Vagina (tissue), 2 donors: ENCODE measurements around the gene REXO4. TPM values are rescaled to one million over a fixed set of nuclear protein-coding genes. Genes with fewer than 3 reads are reported as not detected.

Source experiments
- DNase-seq, 2 donors: peaks; one replicate each; pipeline ENCODE4 v3.0.0-alpha.2; 2017; ENCODE audit errors: extremely low spot score in 2 of 2
- H3K27ac ChIP-seq: fragments of 200-600 bp; sonication (generic); one replicate; pipeline ENCODE4 v1.5.1; 2019
- H3K27me3 ChIP-seq: fragments of 200-600 bp; sonication (generic); one replicate; pipeline ENCODE4 v1.5.1; 2019
- H3K36me3 ChIP-seq, 2 donors: fragments of 200-600 bp; sonication (generic); one replicate each; pipeline ENCODE4 v1.5.1; 2017 to 2019
- H3K4me1 ChIP-seq: fragments of 200-600 bp; sonication (generic); one replicate; pipeline ENCODE4 v1.5.1; 2019
- H3K4me3 ChIP-seq, 2 donors: fragments of 200-600 bp; sonication (generic); 1 replicate in 1 of 2; 2 replicates in 1 of 2; pipeline ENCODE4 v1.5.1; 2016 to 2019
- H3K9me3 ChIP-seq: fragments of 200-600 bp; sonication (generic); one replicate; pipeline ENCODE4 v1.5.1; 2019
- POLR2A ChIP-seq, 2 donors: fragments of 450-650 bp; IDR thresholded peaks; one replicate each; pipeline ENCODE4 v1.6.1; 2017; ENCODE audit warnings: antibody characterized with exemption in 2 of 2, mild to moderate bottlenecking in 2 of 2, moderate library complexity in 2 of 2
- POLR2AphosphoS5 ChIP-seq, 2 donors: sonication (generic); formaldehyde crosslinking; IDR thresholded peaks; one replicate each; pipeline ENCODE4 v1.9.0; 2017; ENCODE audit warnings: antibody characterized with exemption in 2 of 2, mild to moderate bottlenecking in 2 of 2, low read depth in 1 of 2; ENCODE audit not compliant: insufficient read depth in 1 of 2
- intact Hi-C: fragments of 100-400 bp; cut with DNase I; formaldehyde crosslinking; loops from one replicate; pipeline ENCODE4 v1.15.1; 2023
- total RNA-seq: library from RNA; depleted of rRNA; stranded (reverse); fragments of >200 nt; gene quantifications from one replicate; pipeline ENCODE4 v1.2.3, GENCODE V29; 2016
- TF ChIP-seq, protein P1 (sequence below), 3 experiments: fragments of 450-650 bp in 2 of 3; fragments of 200-600 bp in 1 of 3; sonication (generic) in 1 of 3; IDR thresholded peaks; one replicate each; pipeline ENCODE4 v1.5.1; 2017 to 2019; ENCODE audit warnings: antibody characterized with exemption in 3 of 3, mild to moderate bottlenecking in 2 of 3, moderate library complexity in 2 of 3

Gene REXO4
- total RNA-seq, 1 donor from 2014 or later, result 17.2 TPM

DNA sequence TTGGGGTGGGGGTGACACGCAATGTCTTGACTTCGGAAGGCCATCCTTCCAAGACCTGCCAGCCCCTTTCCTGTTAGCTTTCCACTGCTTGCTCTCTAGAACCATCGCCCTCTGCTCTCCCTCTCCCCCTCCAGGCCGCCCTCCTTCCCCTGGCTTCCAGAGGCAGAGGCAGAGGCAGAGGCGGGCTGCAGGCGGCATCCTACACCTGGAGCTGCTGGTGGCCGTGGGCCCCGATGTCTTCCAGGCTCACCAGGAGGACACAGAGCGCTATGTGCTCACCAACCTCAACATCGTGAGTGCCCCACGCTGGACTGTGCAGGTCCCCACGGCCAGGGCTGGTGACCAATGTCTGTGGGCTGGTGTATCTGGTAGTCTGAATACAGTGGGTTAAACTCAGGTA lies 6.4 kb upstream of the REXO4 start:
- TF ChIP-seq, protein P1, sequence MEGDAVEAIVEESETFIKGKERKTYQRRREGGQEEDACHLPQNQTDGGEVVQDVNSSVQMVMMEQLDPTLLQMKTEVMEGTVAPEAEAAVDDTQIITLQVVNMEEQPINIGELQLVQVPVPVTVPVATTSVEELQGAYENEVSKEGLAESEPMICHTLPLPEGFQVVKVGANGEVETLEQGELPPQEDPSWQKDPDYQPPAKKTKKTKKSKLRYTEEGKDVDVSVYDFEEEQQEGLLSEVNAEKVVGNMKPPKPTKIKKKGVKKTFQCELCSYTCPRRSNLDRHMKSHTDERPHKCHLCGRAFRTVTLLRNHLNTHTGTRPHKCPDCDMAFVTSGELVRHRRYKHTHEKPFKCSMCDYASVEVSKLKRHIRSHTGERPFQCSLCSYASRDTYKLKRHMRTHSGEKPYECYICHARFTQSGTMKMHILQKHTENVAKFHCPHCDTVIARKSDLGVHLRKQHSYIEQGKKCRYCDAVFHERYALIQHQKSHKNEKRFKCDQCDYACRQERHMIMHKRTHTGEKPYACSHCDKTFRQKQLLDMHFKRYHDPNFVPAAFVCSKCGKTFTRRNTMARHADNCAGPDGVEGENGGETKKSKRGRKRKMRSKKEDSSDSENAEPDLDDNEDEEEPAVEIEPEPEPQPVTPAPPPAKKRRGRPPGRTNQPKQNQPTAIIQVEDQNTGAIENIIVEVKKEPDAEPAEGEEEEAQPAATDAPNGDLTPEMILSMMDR (IDR thresholded peaks at IDR 0.05), result no peak
- TF ChIP-seq POLR2A (IDR thresholded peaks at IDR 0.05) (no peak), POLR2AphosphoS5 (IDR thresholded peaks at IDR 0.05; ENCODE audit: insufficient read depth in 1 of 2, low read depth in 1 of 2) (no peak)
- DNase-seq, result no peak
- peaks cover 5% of the 10 kb centered on the region for H3K4me1 ChIP-seq
- H3K9me3 ChIP-seq, result no peaks in the 10 kb centered on the region
- intact Hi-C loops, result no loop called here
- no peak overlapping the region for H3K27ac ChIP-seq
- no peaks in the 10 kb centered on the region for H3K27me3 ChIP-seq
- H3K4me3 ChIP-seq, result no peak overlapping the region
- no peaks in the 10 kb centered on the region for H3K36me3 ChIP-seq

DNA sequence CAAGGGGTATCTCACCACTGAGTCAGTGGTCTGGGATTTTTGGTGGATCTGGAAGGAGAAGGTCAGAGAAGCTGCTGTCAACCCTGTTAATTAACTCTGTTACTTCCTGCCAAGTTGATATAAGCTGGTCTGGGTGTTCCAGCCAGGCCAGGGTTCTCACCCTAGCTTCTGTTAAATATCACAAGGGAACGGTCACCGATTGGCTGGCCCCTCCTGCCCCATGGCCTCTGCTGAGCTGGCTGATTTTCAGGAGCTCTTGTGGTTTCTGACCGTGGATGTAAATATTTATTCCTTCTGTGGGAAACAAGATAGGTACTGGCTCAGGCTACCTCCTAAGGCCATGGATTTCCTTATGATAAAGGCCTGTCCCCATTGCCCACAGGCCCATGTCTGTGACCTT lies 5.4 kb upstream of the REXO4 start:
- H3K36me3 ChIP-seq, result no peaks in the 10 kb centered on the region
- no peak overlapping the region for H3K27ac ChIP-seq
- H3K4me1 ChIP-seq, result peaks cover 10% of the 10 kb centered on the region
- no peak for TF ChIP-seq POLR2AphosphoS5 (IDR thresholded peaks at IDR 0.05; ENCODE audit: insufficient read depth in 1 of 2, low read depth in 1 of 2)
- TF ChIP-seq, protein P1 (IDR thresholded peaks at IDR 0.05), result no peak
- TF ChIP-seq POLR2A (IDR thresholded peaks at IDR 0.05), result no peak
- DNase-seq, result no peak
- no peaks in the 10 kb centered on the region for H3K9me3 ChIP-seq
- intact Hi-C loops, result no loop called here
- H3K27me3 ChIP-seq, result no peaks in the 10 kb centered on the region
- H3K4me3 ChIP-seq, result no peak overlapping the region

DNA sequence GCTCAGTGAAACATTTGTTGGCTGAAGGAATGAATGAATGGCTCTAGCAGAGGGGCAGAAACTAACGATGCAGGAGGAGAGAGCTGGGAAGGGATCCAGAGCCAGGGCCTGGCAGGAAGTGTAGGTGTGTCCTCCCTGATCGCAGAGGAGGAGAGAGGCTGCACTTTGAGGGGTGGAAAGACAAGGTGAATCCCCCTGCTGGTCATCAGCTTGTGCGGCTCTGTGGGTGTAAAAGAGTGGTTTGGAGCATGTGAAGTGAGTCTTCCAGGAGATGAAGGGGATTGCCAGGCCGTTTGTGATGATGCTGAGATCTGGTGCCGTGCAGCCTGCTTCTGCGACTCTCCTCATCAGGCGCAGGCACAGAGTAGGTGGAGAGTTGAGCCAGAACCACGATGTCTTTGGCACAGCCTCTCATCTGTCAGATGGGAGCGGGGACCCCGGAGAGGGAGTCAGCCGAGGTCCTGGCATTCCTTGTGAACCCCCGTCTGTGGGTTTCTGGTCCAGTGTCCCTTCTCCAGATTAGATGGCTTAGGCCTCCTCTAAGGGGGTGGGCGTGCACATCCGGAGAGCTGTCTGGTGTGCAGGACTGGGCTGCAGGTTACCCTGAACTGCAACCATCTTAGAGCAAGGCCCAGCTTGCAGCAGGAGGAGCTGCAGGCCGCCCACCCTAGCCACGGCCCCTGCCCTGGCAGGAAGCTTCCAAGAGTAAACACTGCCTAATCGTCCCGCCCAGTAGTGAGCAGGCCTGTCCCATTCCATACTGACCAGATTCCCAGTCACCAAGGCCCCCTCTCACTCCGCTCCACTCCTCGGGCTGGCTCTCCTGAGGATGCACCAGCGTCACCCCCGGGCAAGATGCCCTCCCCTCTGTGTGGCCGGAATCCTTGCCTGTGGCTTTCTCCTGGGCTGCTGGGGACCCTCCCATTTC lies 4.1 kb upstream of the REXO4 start, which contains the start of gene ADAMTS13:
ADAMTS13 (plus strand) TSS at position 753 of the 928 bp plus-strand sequence; CDS start at position 830, 77 bp downstream.
- no peaks in the 10 kb centered on the region for H3K9me3 ChIP-seq
- intact Hi-C loops, result no loop called here
- TF ChIP-seq POLR2A (IDR thresholded peaks at IDR 0.05), result no peak
- TF ChIP-seq POLR2AphosphoS5 (IDR thresholded peaks at IDR 0.05; ENCODE audit: insufficient read depth in 1 of 2, low read depth in 1 of 2), result no peak
- no peaks in the 10 kb centered on the region for H3K36me3 ChIP-seq
- no peak within 1 kb of the TSS for H3K4me3 ChIP-seq
- DNase-seq, result no peak
- no peaks in the 10 kb centered on the region for H3K27me3 ChIP-seq
- H3K4me1 ChIP-seq, result peaks cover 19% of the 10 kb centered on the region
- no peak within 1 kb of the TSS for H3K27ac ChIP-seq

DNA sequence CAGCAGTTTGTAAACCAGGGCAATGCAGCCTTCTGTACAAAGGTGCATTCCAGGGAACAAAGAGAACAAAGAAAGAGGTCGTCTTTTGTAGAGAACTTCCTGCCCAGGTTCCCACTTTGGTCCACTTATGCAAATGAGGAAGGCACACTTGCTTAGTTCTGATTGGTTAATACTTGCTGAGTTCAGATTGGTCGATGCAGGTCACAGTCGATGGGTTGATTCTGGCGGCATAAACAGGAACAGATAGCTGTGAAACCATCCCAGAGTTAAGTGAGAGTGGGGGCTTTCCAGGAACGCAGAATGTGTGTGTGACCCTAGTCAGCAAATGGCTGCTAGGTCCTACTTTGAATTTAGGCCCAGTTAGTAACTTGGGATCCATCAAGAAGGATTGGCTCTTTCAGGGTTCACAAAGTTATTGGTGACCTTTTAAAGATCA lies 2.6 kb upstream of the REXO4 start:
- TF ChIP-seq POLR2A (IDR thresholded peaks at IDR 0.05), result no peak
- no peak for TF ChIP-seq POLR2AphosphoS5 (IDR thresholded peaks at IDR 0.05; ENCODE audit: insufficient read depth in 1 of 2, low read depth in 1 of 2)
- TF ChIP-seq, protein P1 (IDR thresholded peaks at IDR 0.05), result no peak
- DNase-seq, result no peak
- H3K4me1 ChIP-seq, result peaks cover 33% of the 10 kb centered on the region
- intact Hi-C loops, result no loop called here
- H3K27me3 ChIP-seq, result no peaks in the 10 kb centered on the region
- H3K36me3 ChIP-seq, result no peaks in the 10 kb centered on the region
- H3K4me3 ChIP-seq, result no peak overlapping the region
- H3K9me3 ChIP-seq, result no peaks in the 10 kb centered on the region
- H3K27ac ChIP-seq, result no peak overlapping the region

DNA sequence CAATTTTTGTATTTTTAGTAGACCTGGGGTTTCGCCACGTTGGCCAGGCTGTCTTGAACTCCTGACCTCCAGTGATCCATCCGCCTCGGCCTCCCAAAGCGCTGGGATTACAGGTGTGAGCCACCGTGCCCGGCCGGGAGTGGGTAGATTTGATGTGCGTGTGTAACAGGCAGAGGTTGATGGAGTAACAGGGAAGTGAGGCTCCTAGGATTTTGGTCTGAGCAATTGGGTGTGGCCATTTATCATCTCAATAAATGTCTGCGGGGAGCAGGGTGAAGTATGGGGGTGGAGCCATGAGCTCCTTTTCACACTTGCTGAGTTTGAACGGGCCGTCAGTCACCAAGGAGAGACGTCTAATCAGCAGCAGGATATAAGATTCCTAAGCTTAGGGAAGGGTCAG lies 1.2 kb upstream of the REXO4 start:
- H3K27ac ChIP-seq, result no peak overlapping the region
- TF ChIP-seq POLR2A (IDR thresholded peaks at IDR 0.05) (no peak), POLR2AphosphoS5 (IDR thresholded peaks at IDR 0.05; ENCODE audit: insufficient read depth in 1 of 2, low read depth in 1 of 2) (no peak)
- TF ChIP-seq, protein P1 (IDR thresholded peaks at IDR 0.05), result no peak
- intact Hi-C loops, result no loop called here
- H3K36me3 ChIP-seq, result peaks cover 0 to 9% of the 10 kb centered on the region in 2 donors
- no peak overlapping the region for H3K4me3 ChIP-seq
- DNase-seq, result no peak
- H3K9me3 ChIP-seq, result no peaks in the 10 kb centered on the region
- H3K4me1 ChIP-seq, result peaks cover 36% of the 10 kb centered on the region
- H3K27me3 ChIP-seq, result no peaks in the 10 kb centered on the region
